MM.1S (cell line): ENCODE data around the gene TAF6L.

Experiments
- CTCF ChIP-seq: fragments of 300-600 bp; sonication (generic); IDR thresholded peaks from 2 replicates; pipeline ENCODE4 v1.5.1; 2016; ENCODE audit warnings: antibody characterized with exemption, low read length, mixed read lengths
- EZH2 ChIP-seq: fragments of 300-600 bp; sonication (generic); optimal IDR thresholded peaks from 2 replicates; pipeline ENCODE3; 2017; ENCODE audit warnings: low read depth, mild to moderate bottlenecking, antibody characterized with exemption, low read length, mixed read lengths
- EZH2phosphoT487 ChIP-seq: fragments of 300-600 bp; sonication (generic); IDR thresholded peaks from 2 replicates; pipeline ENCODE4 v1.6.1; 2018; ENCODE audit warnings: antibody characterized with exemption, low read length

GRCh38 chr11:62755086-62755615 is 16.0 kb upstream of the TAF6L start:
- TF ChIP-seq EZH2phosphoT487 (no peak), EZH2 (no peak), CTCF (no peak)
